GM18505 (cell line): ENCODE results near the gene CEP295NL.
"Not testable (repeated sequence)": the region's sequence is repeated elsewhere in the genome, so short reads cannot be mapped to it uniquely, and the experiment has no call there.

Source experiments
- ATAC-seq: cut with Tn5 transposase; IDR thresholded peaks from one replicate; pipeline ENCODE4 v1.9.1; 2021; ENCODE audit not compliant: unreplicated experiment
- POLR2A ChIP-seq: IDR thresholded peaks from 4 replicates; pipeline ENCODE4 v1.6.1; 2011; ENCODE audit warnings: borderline replicate concordance; ENCODE audit not compliant: insufficient read depth, insufficient read length; ENCODE audit errors: extremely low read depth

The CEP295NL gene

GRCh38 chr17:78905541-78905940 lies 2.5 kb upstream of the CEP295NL start:
- no peak for ATAC-seq
- no peak for TF ChIP-seq POLR2A

GRCh38 chr17:78905116-78905515 lies 2.1 kb upstream of the CEP295NL start:
- TF ChIP-seq POLR2A: no peak
- ATAC-seq: no peak

DNA sequence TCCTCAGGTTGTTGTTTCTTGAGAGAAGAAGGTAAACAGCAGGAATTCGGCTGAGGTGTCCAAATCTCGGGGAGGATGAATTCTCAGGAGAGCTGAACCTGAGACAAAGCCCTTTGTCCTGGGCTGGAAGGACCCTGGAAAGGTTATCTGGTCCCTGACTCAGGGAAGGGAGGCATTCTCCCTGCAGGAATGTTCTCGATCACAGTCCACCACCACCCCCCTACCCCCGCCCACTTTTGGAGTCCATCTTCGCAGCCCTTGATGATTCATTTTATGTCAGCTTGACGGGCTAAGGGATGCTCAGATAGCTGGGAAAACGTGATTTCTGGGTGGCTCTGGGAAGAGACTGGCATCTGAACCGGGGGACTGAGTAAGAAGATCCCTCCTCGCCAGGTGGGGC lies 1.4 kb upstream of the CEP295NL start:
- no peak for ATAC-seq
- TF ChIP-seq POLR2A: no peak

DNA sequence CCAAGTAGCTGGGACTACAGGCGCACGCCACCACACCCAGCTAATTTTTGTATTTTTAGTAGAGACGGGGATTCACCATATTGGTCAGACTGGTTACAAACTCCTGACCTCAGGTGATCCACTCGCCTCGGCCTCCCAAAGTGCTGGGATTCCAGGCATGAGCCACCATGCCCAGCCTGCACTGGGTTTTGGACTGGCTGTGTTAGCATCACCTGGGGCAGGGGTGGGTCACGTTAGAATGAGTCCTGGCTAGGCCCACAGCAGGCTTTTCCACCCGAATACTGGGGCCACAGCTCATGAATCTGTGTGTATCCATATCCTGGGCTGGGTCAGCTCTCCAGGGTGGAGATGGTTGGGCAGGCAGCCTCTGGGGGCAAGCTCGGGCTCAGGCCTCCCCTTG lies 770 bp downstream of the CEP295NL start:
- ATAC-seq: not testable (repeated sequence)

- TF ChIP-seq POLR2A: no peak
- no peak for ATAC-seq
Measured at GRCh38 chr17:78901806-78902205, 1.2 kb downstream of the CEP295NL start.

DNA sequence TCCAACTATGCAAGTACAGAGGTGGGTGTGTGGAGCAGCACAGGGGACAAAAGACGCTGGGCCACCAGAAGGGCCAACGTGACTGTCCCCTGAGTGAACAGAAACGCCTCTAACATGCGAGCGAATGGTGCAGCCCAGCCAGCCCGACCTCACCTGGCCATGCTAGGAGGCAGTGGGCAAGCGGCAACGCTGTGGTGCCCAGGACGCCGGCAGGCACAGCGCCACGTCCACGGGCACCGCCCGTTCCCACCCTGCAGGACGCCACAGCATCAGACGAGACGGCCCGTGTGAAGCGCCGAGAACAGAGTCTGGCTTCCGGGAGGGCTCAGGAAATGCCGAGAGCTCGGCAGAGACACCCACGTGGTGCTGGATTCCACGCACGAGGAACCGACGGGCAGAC lies 2.2 kb downstream of the CEP295NL start:
- TF ChIP-seq POLR2A: no peak
- ATAC-seq: no peak

DNA sequence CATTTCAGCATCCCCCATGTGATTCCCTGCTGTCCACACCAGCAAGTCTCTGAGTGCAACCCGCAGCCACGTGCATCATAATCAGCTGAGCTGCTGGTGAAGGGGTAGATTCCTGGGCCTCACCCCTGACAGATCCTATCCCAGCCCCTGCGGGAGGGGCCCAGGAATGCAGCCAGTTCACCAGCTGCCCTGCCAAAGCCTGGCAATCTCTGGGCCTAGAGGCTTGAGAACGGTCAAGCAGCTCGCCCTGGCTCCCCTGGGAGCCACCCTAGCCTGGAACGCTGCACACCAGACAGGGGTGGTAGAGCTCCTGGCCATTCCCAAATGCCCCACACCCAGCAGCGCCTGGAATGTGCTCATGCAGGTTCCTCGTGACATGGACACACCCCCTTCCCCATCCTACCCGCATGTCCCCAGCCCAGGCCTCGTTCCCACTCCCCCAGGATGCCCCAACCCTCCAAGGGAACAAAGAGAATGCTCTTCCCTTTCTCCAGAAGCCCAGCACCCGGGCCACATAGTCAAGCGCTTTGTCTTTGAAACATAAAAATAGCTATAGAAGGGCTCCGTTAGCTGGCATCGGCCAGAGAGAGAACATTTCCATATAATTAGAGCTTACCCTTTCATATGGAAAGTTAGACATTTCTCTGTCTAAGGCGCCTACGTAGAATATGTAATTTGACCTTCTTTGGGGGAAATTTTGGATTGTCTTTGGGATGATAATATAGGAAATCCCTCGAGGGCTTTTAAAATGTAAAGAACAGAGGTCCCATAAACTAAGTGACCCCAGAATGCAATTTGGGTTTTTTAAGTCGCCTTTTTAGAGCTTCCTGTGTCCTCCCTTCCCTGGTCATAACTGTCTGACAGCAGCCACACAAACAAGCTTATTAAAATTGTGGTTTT lies 3.4 kb downstream of the CEP295NL start:
- no peak for ATAC-seq

DNA sequence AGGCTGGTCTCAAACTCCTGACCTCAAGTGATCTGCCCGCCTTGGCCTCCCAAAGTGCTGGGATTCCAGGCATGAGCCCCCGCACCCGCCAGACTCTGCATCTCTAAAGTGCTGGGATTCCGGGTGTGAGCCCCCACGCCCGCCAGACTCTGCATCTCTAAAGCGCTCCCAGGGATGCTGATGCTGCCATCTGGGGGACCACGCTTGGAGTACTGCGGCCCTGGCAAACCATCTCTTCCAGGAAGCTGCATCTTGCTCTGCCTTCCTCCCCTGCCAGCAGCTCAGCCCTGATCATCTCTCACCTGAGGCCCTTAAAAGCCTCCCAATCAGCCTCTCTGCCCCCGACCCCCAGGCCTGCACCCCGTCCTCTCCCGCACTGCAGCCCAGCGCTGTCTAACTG lies 4.1 kb downstream of the CEP295NL start:
- no peak for ATAC-seq
- TF ChIP-seq POLR2A: no peak

More for the DNA sequence above, 3.4 kb downstream of the CEP295NL start:
- no peak for TF ChIP-seq POLR2A

GRCh38 chr17:78898075-78898836 lies 4.7 kb downstream of the CEP295NL start:
- TF ChIP-seq POLR2A: no peak
- no peak for ATAC-seq

- no peak for TF ChIP-seq POLR2A
- ATAC-seq: no peak
Measured at GRCh38 chr17:78897664-78898047, 5.3 kb downstream of the CEP295NL start.

DNA sequence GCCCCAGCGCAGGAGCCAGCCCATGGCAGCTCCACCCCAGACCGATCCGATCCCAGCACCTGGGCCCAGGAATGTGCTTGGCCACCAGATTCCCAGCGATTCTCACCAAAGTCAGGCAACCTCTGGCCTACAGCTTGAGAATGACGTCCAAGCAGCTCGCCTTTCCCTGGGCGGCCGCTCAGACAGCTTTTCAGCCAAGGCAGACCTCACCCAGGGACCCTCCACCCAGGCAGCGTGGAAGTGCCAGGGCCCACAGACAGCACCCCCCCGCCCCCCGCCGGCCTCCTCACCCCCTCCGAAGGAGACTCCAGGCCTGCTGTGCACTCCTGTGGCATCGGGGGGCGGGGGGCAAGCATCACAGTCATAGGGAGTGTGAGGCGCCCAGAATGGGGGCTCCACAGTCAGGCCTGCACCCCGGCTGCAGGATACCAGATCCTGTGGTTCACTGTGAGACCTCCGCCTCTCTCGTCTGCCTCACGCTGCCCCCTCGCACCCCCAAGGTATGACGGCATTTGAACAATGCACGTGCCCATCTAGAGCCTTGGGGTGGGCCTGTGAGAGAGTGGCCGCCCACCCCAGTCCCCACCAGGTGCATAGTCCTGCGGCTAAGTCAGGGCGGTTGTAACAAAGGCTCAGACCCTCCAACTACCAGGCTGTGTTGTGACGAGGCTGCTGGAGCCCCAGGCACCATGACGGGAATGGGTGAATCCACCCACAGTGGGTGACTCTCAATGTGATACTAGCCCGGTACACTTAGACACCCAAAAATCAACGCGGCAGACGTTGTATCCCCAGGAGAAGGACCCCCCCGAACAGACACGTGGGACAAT lies 6.0 kb downstream of the CEP295NL start:
- no peak for ATAC-seq

GRCh38 chr17:78896091-78896833 lies 6.7 kb downstream of the CEP295NL start:
- no peak for ATAC-seq
- TF ChIP-seq POLR2A: no peak

More for the DNA sequence above, 6.0 kb downstream of the CEP295NL start:
- TF ChIP-seq POLR2A: no peak
